NCI-H1436 treated with DMSO at 0.1 percent for 48 hours (cell line): ENCODE measurements around the gene AHCTF1.
"Not testable (repeated sequence)": the region's sequence is repeated elsewhere in the genome, so short reads cannot be mapped to it uniquely, and the experiment has no call there.

ENCODE experiments used
- DNase-seq: peaks from one replicate; lab custom pipeline; 2025; lab: John Stamatoyannopoulos, UW

AHCTF1 gene

DNA sequence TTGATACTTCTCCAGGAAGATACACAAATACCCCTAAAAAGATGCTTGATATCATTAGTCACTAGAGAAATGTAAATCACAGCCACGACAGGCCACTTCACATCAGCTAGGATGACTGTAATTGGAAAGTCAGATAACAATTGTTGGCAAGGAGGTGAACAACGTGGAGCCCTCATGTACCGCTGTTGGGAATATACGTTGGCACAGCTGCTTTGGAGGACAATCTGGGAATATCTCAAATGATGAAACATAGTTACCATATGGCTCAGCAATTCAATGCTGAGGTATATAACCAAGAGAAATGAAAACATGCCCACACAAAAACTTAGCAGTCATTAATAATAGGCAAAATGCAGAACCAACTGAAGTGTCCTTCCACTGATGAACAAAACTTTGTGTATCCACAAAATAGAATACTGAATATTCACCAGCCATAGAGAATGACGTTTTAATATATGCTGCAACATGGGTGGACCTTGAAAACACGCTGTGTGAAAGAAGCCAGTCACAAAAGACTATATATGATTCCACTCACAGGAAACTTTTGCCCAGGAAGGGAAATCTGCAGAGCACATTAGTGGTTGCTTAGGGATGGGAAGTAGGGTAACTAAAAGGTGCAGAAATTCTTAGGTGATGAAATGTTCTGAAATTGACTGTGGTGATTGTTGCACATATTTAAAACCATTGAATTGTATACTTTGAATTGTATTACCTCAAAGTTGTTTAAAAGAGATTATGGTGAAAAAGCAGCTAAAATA lies 95.4 kb downstream of the AHCTF1 start:
- DNase-seq: no peak

DNA sequence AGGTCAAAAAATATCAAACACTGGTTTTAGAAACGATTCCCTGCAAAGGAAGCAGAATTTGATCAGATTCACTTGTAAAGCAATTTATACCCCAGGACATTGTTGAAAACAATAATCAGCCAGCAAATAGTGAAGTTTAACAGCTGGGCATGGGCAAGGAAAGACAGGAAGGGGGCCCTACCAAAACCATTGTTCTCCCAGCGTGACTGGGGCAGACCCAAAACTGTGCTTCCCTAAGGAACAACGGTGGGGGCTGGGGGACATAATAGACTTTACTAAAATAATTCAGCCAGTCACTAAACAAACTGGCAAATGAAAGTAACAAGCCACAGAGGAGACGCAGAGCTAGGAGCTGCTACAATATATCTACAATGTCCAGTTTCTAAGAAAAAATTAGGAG lies 100.2 kb downstream of the AHCTF1 start:
- DNase-seq: no peak

DNA sequence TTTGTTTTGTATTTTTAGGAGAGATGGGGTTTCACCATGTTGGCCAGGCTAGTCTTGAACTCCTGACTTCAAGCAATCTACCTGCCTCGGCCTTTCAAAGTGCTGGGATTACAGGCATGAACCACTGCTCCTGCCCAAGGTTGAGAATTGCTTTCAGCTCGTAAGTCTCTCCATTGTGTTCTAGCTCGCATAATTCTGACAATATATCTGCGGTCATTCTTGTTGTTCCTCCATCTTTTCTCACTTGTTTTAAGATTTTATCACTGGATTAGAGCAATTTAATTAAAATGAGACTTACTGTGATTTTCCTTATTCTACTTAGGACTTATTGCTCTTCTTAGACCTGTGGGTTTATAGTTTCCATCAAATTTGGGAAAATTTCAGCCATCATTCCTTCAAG lies 102.9 kb downstream of the AHCTF1 start:
- DNase-seq: no peak

DNA sequence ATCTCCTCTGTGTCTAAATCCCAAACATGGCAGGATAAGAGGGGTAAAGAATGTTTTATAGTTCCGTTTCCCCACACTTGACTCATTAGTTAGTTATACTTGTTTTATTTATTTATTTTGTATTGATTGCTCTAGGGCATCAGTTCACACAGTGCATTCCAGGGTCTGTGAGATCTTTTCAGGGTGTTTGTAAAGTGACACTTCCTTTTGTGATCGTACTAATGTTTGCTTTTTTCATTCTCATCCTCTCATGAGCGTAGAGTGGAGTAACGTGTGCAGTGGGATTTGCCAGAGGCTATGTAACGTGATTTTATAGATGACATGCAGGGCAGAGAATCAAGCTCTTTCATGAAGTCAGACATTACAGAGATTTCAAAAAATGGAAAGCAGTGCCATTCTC lies 104.4 kb downstream of the AHCTF1 start:
- DNase-seq: peak; percentile 14

DNA sequence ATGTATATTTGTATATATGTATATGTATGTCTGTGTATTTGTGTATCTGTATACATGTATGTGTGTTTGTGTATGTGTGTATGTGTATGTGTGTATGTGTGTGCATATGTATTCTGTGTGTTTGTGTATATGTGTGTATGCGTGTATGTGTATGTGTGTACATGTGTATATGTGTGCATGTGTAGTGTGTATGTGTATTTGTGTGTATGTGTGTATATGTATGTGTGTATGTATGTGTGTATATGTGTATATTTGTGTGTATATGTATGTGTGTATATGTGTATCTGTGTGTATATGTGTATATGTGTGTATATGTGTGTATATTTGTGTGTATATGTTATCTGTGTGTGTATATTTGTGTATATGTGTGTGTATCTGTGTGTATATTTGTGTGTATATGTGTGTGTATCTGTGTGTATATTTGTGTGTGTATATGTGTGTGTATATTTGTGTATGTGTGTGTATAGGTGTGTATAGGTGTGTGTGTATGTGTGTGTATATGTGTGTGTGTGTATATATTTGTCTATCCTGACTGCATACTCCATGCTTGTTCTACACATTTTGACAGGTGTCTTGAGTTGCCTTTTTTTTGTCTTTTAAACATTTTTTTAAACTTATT lies 106.1 kb downstream of the AHCTF1 start:
- no peak for DNase-seq

DNA sequence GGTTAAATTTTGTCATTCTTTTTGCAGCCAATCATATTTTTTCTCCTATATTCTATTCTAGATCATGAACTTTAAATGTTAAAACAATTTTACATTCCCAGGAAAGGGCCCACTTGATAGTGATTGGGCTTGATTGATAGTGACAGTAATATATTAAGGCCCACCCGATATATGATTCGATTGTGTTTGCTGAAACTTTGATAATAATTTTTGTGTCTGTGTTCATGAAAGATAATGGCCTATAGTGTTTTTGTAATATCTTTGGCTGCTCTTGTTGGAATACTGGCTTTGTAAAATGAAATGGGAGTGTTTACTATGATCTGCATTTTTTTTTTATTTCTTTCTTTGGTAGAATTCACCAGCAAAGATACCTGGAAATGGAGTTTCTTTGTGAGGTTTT lies 107.2 kb downstream of the AHCTF1 start:
- no peak for DNase-seq

DNA sequence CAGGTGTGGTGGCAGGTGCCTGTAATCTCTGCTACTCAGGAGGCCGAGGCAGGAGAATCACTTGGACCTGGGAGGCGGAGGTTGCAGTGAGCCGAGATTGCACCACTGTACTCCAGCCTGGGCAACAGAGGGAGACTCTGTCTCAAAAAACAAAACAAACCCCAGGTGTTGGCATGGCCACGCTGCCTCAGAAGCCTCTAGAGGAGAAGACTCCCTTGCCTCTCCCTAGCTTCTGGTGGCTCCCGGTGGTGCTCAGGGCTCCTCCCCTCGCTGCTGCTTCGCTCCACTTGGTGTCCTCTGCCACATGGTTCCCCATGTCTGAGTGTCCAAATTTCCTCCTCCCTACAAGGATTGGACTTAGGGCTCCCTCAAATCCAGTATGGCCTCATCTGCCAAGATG lies 109.6 kb downstream of the AHCTF1 start:
- DNase-seq: not testable (repeated sequence)

DNA sequence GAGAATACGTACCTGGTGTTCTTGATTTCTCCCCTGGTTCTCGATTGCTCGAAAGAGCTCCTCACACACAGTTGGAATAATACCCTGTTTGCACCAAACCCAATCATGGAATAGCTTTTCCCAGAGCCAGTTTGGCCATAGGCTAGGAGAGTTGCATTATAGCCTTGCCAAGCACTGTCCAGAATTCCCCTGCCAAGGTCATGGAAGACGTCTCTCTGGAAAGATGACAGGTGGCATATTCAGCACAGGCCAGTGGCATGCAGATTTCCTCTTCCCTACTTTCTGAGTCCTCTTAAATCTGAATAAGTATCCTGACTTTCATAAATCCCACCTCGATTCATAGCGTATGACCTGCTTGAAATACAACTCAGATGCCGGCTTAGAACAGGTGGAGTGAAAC lies 111.1 kb downstream of the AHCTF1 start:
- no peak for DNase-seq

DNA sequence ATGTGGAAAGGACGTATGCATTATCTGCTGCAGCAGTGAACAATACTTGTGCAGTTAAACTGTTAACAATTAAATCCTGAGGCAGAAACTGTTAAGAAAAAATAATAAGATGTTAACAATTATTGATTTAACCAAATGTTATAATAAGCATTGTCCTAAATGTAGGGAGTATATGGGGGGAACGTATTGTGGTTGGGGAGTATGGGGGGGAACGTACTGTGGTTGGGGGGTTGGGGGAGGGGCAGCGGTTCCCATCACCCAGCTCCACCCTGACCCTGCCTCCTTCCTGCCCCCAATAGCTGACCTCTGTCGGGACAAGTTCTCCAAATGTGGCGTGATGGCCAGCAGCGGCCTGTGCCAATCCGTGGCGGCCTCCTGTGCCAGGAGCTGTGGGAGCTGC lies 114.0 kb downstream of the AHCTF1 start:
- DNase-seq: not testable (repeated sequence)

DNA sequence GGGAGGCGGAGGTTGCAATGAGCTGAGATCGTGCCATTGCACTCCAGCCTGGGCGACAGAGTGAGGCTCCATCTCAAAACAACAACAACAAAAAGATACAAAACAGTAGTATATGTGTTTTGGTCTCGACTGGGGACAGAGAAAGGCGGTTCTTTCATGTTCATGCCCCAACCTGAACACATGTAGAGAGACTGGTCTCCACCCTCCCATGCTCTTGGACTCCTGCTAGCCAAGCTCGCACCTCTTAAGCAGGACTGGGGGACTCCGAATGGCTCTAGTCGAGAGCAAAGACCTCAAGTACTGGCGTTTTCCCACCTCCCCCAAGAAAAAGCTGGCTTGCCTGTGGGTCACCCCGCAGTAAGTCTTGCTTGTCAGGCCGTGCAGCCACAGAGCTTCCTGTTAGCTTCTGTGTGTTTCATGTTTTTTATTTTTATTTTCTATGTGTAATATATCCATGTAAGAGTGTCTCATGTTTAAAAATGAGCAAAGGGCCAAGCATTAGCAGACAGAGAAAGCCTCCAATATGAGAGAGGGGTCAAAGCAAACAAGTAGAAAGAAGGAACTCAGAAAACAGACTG lies 116.0 kb downstream of the AHCTF1 start:
- no peak for DNase-seq

DNA sequence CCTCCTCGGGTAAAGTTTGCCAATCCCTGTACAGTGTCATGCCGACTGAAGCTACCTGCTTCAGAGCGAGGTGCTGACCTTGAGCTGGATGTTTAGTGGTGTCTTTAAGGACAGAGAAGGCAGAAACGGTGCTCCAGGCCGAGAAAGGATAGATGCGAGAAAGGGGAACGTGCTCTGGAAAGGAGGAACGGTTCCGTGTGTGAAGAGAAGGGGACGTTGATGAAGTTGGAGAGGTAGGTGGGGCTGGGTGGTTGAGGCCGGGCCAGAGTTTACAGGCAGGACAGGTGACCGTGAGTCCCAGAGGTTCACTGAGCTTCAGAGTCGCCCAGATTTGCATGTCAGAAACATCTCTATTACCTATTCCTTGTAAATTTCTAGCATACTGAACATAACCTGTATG lies 116.9 kb downstream of the AHCTF1 start:
- DNase-seq: no peak

DNA sequence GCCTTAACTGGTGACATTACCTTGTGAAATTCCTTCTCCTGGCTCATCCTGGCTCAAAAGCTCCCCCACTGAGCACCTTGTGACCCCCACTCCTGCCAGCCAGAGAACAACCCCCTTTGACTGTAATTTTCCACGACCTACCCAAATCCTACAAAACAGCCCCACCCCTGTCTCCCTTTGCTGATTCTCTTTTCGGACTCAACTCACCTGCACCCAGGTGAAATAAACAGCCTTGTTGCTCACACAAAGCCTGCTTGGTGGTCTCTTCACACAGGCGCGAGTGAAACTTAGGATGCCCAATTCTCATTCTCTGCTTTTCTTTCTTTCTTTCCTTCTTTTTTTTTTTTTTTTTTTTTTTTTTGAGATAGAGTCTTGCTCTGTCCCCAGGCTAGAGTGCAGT lies 118.4 kb downstream of the AHCTF1 start:
- DNase-seq: not testable (repeated sequence)

DNA sequence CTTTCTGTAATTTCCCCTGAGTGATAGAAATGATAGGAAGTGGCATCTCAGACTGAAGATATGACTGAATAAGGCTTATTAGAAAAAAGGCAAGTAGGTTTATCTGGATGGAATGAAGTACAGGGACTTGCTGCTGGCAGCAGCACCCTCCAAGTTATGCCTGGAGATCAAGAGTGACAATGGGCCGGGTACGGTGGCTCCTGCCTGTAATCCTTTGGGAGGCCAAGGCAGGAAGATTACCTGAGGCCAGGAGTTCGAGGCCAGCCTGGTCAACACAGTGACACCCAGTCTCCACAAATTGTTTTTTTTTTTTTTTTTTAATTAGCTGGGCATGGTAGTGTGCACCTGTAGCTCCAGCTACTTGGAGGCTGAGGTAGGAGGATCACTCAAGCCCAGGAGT lies 119.8 kb downstream of the AHCTF1 start:
- DNase-seq: no peak

DNA sequence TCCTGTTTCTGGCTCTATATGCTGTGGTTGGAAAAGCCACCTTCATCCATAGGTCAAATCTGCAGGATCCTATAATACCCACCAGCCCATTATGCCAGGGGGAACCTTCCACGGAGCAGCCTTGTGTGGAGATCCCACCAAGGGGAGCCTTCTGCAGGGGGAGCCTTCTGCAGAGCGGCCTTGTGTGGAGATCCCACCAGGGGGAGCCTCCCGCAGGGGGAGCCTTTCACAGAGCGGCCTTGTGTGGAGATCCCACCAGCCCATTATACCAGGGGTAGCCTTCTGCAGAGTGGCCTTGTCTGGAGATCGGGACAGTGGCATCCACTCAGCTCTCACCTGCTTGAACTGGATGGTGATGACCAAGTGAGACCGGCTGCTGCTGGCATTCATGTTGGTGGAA lies 122.3 kb downstream of the AHCTF1 start:
- no peak for DNase-seq

DNA sequence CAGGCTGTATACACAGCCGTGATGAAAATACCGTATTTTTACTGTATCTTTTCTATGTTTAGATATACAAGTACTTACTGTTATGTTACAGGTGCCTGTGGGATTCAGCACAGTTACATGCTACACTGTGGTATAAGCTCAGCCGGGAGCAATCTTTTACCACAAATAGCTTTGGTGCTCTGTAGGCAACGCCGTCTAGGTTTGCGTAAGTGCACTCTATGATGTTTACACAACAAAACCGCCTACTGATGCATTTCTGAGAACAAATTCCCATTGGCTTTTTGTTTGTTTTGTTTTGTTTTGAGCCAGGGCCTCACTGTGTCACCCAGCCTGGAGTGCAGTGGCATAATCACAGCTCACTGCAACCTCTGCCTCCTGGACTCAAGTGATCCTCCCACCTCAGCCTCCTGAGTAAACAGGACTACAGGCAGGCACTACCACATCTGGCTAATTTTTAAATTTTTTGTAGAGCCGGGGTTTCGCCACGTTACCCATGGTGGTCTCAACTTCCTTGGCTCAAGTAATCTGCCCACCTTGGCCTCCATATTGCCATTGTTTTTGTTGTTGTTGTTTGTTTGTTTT lies 126.5 kb downstream of the AHCTF1 start:
- DNase-seq: no peak

DNA sequence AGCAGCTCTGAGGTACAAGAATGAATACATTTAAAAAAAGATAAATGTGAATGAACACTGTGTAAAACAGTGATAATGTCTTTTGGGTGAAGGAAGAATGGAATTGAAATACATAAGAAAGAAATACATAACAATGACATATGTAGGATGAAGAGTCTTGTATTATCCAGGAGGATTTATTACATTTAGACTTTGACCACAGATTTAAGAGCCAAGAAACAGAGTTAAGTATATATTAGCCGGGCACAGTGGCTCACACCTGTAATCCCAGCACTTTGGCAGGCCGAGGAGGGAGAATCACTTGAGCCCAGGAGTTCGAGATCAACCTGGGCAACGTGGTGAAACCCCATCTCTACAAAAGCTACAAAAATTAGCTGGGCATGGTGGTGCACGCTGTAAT lies 127.9 kb downstream of the AHCTF1 start:
- no peak for DNase-seq

DNA sequence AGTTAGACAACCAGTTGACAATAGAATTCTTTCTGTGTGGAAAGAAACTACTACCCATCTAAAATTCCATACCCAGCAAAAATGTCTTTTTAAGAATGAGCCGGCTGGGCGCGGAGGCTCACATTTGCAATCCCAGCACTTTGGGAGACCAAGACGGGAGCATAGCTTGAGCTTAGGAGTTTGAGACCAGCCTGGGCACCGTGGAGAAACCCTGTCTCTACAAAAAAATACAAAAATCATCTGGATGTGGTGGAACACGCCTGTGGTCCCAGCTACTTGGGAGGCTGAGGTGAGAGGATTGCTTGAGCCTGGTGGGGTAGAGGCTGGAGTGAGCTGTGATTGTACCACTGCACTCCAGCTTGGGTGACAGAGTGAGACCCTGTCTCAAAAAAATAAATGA lies 128.4 kb downstream of the AHCTF1 start:
- DNase-seq: no peak

DNA sequence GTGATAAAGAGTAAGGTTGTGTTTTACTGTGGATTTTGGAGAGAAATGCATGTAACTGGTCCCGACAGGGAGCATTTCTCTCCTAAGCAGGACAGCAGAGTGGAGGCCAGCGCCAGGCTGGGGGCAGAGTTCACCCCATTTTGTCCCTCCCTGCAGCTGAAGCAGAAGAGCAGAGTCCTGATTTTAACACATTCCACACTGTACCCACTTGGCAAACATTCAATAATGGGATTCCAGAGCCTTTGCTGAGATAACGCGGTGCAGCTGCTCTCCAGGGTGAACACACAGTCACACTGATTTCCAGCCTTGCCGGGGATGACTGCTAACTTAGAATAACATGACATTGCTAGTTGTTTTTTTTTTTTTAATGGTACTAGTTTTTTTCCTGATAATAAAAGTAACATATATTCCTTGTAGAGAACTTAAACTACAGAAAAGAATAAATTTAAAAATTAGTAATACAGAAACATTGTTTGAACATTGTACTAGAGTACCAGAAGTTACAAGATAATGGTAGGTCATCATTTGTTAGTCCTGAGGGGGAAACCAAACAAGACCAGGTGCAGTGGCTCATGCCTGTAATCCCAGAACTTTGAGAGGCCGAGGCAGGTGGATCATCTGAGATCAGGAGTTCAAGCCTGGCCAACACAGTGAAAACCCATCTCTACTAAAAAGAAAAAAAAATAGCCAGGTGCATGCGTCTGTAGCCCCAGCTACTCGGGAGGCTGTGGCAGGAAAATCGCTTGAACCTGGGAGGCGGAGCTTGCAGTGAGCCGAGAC lies 130.3 kb downstream of the AHCTF1 start:
- no peak for DNase-seq

DNA sequence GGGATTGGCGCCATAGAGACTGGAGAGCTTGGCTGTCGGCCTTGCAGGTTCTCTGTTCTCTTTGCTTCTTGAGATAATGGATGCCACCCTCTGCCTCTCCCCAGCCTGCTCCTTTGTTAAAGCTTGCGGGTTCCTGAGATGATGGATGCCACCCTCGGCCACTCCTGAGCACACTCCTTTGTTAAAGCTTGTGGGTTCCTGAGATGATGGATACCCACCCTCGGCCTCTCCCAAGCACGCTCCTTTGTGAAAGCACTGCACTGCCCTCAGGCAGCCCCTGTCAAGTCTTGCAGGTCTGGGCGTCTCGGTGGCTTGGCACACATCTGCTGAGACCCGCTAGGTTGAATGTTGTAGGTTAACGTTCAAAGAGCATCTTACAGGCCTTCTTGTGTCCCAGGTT lies 131.0 kb downstream of the AHCTF1 start:
- DNase-seq: no peak

DNA sequence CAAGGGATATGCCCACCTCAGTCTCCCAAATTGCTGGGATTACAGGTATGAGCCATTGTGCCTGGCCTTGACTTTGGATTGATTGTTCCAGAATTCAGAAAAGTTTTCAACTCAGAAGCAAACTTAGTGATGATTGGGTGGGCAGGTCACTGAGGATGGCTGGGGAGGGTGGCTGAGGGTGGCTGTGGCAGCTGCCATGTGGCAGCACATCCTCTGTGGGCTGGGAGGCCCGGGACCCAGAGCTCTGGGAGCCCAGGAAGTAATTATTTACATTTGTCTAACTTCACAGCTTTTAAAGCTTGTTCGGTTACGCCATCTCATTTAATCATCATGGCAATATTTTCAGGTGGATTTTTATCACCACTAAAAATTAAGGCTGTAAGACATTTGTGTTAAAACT lies 131.4 kb downstream of the AHCTF1 start:
- no peak for DNase-seq

DNA sequence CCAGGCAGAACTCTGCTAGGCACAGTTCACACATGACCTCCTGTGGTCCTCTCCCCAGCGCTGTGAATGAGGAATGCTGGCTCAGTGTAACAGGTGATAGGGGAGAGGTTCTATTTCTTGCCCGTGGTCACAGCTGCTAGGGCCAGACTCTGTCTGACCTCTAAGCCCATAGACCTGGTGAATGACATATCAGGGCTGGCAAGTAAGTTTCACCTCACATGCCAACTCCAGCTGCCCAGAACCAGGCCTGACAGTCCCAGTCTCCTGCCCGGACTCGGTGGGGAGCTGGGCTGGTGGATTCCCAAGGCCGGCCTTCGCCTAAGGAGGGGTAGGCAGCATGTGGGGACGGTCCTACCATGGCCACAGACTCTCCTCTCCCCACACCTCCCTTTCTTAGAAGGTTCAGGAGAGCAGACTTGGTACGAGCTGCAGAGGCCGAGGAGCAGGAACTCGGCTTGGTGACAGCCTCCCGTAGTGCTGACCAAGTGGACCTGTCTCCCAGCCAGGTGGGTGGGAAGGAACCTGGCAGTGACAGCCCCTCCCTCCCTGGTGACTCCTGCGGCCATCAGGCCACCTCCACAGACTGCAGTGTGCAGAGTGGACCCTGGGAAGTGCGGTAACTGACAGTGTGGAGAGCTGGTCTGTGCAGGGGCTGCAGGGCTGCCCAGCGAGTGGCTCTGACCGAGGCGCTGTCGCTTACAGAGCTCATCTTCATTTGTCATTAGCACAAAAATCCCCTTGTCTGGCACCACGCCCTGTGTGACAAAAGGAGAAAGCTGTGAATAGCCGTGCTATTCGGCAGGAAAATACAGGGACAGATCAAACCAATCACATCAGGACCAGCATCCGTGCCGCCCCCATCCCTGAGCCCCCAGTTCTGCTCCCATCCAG lies 132.9 kb downstream of the AHCTF1 start:
- DNase-seq: no peak
